HG02981 (cell line): Measurements from ENCODE around the gene SLAMF1.
"Not testable (repeated sequence)": the region's sequence is repeated elsewhere in the genome, so short reads cannot be mapped to it uniquely, and the experiment has no call there.

Source experiments
- ATAC-seq: cut with Tn5 transposase; IDR thresholded peaks from one replicate; pipeline ENCODE4 v1.9.1; 2021; ENCODE audit warnings: mild to moderate bottlenecking, moderate library complexity; ENCODE audit not compliant: unreplicated experiment

Gene SLAMF1

DNA sequence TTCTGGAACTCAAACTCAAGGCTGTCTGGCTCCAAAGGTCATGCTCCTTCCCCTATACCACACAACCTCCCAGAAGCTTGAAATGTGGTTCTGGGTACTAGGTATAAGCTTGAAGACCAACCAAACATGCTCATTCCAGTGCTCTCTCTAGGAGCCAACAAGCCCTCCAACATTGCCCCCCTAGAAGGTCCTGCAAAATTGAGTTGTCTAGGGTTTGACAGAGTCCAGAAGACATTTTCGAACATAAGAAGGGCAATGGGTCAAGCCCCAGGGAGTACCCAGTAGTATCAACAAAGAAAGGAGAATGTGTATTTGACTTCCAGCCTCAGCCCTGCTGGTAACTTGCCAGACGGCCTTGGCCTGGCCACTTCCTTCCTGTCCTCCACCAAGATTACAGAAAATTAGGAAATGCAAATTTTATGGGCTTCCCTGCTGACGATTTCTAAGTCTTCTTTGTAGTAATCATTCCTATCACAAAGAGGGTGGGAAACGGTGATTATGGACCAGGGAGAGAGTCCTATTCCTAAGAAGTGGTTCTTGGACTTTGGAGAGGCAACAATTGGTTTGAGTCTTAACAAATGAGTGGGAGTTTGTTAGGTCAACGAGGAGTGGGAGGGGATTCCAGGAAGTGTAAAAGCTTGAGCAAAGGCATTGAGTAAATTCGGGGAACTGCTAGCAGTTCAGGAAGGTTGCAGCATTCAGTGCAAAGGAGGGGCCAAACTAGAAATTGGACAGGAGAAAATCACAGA lies 18.7 kb upstream of the SLAMF1 start:
- ATAC-seq = no peak

DNA sequence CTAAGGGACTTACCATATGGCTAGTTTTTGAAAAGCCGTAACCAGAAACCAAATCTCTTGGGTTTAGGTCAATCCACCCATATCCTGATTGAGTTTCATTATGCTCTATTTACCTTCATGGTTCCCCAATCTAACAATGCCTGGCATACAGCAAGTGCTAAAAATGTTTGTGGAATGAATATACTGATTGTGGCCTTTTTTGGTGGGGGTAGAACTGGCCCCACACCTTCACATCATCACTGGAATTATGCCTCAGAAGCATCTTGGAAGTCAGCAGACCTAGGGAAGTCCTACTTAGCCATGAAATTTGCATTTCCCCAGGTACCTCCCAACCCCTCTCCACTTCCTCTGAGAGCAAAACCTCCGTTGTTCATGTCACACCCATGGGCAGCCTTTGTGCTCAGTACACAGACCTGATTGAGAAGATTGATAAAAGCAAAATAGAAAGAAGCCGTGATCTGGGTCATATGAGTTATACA lies 17.8 kb upstream of the SLAMF1 start:
- ATAC-seq = peak; percentile 65

DNA sequence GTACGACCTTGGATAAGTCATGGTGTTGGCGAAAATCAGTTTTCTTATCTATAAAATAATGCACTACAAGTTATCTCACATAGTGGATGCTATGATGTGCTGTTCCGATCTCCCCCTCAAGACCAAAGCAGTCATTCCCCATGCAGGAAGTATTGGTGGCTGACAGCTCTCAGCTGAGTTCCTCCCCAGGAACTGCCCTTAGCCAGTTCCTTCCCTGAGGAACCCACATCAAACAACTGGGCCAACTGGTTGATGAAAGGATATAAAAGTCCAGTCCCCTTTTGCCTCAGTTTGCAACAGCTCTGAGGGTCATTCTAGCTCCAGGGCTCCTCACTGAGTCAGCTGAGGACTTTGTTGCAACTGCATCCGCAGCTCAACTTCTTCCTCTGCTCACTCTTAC lies 16.1 kb upstream of the SLAMF1 start:
- ATAC-seq = no peak

DNA sequence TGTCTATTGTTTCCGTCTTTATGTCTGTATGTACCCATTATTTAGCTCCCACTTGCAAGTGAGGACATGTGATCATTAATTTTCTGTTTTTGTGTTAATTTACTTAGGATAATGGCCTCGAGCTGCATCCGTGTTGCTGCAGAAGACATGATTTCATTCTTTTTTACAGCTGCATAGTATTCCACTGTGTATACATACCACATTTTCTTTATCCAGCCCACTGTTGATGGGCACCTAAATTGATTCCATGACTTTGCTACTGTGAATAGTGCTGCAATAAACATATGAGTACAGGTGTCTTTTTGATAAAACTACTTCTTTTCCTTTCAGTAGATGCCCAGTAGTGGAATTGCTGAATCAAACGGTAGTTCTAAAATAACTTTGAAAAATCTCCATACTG lies 12.7 kb upstream of the SLAMF1 start:
- ATAC-seq = no peak

DNA sequence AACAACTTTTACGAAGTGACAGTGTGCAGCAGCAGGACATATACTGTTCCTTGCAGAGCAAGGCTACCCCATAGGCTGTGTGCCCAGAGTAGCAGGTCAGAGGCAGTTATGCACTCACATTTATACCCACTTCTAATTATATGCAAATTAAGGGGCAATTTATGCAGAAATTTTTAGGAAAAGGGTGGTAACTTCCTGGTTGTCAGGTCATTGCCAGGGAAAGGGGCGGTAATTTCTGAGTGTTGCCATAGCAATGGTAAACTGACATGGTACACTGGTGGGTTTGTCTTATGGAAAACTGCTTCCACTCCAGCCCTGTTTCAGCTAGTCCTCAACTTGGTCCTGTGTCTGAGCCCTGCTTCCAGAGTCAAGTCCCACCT lies 12.0 kb upstream of the SLAMF1 start:
- ATAC-seq = no peak

DNA sequence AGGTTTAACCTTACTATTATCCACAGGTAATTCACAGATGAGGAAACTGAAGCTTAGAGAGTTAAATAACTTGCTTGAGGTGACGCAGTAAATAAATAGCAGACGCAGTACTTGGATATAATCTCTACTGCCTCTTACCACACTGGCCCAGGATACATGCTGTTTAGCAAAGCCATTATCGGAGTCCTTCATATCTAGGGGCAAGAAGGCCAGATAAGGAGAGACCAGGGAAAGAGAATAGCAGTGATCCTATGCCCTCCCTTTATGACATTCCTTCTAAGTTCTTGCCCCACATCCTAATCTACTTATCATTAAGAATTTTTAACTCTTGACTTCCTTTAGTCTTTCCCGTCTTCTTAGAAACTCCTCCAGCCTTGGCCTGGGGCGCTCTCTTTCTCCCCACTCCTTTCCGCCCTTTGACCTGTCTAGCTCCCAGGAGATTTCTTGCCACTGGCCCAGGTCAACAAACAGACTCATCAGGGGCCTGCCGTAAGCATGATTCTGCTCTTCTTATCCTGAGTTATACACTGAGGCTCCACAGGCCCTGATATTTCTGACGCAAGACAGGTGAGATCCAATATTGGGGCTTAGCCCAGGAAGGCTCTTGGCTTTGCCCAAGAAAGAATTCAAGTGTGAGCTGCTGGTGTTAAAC lies 11.4 kb upstream of the SLAMF1 start:
- no peak for ATAC-seq

DNA sequence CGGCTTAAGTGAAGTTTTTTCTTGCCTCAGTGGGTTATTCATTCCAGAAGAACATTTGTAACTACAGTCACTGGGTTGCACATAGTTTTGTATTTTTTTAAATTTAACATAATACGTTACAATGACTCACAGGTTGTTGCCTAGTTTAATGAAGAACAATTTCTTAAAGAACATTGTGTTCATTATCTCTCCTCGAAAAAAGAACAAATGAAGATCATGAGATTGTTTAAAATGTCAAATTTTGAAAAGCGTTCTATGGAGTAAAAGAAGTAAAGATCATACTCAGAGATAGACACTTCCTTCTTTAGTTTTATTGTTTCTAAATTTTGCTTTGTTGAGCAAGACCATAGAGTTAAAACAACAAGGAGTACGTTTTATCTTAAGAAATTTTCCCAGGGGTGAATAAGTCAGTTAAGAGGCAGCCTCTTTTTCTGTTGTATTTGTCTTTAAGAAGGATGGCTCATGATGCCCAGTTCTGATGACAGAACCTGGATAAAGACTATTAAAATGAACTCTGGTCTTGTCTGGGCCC lies 10.5 kb upstream of the SLAMF1 start:
- ATAC-seq = no peak

DNA sequence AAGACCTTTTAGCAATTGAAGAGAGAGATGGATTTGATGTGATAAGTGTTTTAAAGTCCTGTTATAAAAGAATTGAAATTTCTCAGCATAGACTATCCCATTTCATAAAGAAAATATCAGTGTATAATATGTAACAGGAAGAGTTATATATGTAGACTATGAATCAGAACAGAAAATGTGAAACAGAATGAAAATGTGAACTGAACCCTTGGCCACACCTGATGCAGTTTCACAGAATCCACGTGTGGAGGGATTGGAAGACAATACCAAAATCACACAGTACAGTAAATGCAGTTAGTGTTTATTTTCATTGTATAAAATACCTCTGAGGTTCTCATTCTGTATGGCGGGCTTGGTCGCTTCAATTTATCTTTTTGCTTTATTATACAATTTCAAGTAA lies 9.9 kb upstream of the SLAMF1 start:
- ATAC-seq = no peak

DNA sequence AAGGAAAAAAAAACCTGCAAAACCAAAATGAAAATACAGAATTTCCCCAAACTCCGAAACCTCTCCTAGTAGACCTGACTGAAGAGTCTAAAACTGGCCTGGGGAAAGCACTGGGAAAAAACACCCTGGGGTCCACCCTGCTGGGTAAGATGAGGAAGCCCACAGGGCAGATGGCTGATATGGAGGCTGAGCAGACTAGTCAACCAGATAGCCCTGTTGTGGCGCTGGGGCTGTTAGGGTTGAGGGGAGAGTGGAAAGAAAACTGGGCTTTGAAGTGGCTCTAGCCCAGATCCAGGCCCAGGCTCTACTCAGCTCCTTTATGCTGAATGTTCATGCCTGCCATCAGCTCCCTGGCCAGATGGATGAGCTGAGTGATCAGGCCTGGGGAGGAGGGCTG lies 6.8 kb upstream of the SLAMF1 start:
- no peak for ATAC-seq

DNA sequence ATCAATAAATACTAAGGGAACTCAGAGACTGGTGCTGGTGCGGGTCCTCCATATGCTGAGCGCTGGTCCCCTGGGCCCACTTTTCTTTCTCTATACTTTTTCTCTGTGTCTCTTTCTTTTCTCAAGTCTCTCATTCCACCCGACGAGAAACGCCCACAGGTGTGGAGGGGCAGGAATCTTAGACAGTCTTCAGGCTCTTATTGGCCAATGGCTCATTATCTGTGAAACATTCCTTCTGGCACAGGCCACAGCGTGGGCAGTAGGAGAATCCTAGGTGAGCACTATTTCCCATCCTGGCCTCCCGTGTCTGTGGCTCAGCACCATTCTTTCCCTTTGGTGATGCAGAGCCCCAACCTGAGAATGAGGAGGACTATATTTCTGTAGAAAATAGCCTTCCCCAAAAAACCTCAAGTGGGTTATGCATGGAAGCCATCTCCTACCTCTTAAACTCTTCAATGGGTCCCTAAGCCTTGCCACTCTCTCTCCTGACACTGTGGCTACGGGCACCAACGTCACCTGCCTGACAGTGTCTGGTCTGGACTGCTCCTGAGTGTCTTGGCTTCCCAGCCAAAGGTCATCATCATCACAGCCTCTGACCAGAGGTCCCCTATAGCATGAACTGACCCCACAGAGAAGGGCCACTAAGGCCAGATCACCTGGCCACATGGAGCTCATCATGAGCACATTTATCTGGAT lies 6.2 kb upstream of the SLAMF1 start:
- ATAC-seq = no peak

DNA sequence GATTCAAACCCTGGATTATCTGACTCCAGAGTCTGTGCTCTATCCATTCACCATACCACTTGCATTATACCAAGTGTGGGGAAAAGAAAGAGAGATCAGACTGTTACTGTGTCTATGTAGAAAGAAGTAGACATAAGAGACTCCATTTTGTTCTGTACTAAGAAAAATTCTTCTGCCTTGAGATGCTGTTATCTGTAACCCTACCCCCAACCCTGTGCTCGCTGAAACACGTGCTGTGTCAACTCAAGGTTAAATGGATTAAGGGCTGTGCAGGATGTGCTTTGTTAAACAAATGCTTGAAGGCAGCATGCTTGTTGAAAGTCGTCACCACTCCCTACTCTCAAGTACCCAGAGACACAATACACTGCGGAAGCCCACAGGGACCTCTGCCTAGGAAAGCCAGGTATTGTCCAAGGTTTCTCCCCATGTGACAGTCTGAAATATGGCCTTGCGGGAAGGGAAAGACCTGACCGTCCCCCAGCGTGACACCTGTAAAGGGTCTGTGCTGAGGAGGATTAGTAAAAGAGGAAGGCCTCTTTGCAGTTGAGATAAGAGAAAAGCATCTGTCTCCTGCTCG lies 5.3 kb upstream of the SLAMF1 start:
- ATAC-seq = not testable (repeated sequence)

DNA sequence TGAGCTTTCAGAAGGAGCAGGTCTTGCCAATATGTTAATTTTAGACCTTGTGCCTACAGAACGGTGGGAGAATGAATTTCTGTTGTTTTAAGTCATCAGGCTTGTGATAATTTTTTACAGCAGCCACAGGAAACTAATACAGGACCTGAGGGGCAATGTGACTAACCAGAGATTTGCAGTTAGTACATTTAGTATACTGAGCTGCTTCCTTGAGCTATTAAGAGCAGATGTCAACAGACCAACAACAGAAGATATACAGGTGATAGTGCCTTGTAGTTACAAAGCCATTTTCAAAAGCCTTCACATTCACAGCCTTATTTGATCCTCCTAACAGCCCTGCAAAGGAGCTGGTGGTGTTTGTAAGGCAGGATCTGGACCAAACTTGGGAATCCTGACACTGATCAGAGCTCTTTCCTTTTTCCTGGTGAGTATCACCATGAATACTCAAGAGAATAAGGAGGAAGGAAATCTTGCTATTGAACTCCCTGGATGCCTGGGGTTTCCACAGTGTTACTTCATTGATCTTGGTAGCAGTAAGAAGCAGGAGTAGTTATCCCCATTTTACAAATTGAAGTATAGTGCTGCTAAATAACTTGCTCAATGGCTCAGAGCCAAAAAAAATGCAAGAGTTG lies 4.7 kb upstream of the SLAMF1 start:
- ATAC-seq = no peak

DNA sequence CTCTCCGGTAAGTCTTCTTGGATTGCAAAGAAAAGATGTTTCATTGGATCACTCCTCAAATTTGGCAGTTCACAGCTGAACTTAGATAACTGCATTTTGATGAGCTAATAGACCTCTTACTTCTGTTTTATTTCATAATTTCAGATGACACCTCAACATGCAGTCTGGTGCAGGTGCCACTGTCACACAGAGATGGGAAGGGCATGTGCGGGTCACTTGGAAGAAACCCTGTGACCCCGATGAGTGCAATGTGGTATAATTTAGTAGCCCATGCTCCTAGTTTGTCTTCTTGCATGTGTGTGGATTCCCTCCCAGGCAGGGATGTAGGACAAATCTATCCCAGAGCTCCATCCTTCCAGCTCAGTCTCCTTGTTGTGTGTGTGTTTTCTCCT lies 481 bp upstream of the SLAMF1 start:
- ATAC-seq = peak; percentile 1

DNA sequence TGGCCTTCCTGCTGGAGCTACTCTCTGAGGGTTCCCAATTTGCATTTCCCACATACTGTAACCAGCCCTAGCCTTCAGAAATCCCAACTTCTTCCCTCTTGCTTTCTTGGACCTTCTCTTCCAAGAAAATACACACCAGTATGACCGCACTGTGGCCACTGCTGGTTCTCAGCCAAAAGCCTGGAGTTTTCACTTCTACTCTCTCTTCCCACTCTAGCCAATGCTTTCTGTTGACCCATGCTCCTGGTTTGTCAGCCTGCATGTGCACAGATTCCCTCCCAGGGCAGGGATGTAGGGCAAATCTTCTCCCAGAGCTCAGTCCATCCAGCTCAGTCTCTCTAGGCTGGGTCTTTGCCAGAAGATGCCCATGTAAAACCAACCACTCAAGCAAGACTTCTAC lies 664 bp downstream of the SLAMF1 start:
- no peak for ATAC-seq

DNA sequence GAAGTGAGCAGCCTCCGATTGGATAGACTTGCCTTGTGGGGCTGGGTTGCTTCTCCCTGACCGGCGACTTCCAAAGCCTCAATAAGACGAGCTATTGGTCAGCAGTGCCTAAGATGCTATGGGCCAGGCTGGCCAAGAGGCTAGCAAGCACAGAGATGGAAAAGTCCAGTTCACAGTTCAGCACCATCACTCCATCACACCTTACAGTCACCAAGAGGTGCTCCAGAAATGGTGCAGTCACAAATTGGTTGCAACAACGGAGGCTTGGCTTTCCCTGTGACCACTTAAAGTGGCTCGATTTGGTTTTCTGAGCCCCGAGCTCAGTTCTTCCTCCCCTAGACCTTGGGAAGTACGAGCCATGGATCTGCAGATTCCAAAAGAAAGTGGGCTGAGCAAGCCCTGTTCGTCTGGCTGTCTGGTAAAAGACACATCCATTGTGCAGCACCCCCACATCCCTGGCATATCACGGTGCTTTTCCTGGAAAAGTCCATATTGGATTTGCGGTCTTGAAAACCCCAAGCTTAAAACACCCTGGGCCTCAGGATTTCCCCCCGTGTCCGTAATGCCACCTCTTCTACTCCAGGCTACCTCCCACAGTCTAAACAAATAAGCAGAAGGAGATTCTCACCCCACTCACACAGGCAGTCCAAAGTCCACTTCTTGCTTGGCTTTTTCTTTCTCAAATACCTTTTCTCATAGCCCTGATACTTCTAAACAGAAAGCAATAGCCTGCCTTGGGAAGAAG lies 1.3 kb downstream of the SLAMF1 start:
- no peak for ATAC-seq

DNA sequence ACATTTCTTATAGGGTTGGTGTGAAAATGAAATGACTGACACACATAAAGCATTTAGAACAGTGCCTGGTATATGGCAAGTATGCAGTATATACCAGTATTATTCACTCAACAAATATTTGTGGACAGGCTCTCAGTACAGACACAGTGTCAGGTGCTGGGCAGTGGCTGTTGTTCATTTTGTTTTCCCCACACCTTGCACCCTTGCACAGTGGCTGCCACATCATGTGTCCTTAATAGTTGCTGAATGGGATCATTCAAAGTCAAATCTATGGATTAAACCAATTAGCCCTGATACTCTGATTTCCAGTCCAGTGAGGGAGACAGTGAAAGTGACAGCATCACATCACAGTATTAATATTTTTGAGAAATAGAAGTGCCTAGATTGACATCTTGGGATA lies 2.4 kb downstream of the SLAMF1 start:
- ATAC-seq = no peak

DNA sequence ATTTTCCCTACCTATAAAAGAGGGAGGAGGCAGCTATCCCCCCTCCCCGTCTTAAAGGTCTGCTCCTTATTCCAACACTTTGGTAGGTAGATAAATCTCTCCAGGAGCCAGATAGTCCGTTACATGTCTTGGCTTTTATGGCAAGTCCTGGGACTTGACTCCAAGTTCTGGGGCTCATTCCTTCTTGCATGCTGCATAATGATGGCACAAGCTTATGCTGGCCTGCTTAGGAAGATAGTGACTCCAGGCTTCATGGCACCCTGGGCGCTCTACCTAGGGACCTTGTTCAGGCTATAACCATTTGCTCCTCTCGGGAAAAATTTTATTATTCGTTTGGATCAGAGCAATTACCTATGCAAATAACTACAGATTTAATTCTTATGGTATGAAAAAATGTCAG lies 3.7 kb downstream of the SLAMF1 start:
- no peak for ATAC-seq

DNA sequence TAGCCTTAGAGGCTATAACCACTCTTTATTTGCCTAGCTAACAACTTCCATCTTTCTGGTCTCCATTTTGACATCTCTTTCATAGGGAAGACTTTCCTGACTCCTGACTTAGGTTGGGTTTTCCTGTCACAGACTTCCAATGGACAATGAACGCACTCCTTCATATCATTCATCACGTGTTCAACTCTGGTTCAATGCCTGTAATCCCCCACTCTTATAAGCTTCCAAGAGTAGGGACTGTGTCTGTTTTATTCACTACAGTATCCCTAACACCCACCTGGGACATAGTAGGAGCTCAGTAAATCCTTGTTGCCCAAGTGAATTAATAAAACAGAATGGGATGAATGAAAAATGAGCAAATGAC lies 4.6 kb downstream of the SLAMF1 start:
- no peak for ATAC-seq

DNA sequence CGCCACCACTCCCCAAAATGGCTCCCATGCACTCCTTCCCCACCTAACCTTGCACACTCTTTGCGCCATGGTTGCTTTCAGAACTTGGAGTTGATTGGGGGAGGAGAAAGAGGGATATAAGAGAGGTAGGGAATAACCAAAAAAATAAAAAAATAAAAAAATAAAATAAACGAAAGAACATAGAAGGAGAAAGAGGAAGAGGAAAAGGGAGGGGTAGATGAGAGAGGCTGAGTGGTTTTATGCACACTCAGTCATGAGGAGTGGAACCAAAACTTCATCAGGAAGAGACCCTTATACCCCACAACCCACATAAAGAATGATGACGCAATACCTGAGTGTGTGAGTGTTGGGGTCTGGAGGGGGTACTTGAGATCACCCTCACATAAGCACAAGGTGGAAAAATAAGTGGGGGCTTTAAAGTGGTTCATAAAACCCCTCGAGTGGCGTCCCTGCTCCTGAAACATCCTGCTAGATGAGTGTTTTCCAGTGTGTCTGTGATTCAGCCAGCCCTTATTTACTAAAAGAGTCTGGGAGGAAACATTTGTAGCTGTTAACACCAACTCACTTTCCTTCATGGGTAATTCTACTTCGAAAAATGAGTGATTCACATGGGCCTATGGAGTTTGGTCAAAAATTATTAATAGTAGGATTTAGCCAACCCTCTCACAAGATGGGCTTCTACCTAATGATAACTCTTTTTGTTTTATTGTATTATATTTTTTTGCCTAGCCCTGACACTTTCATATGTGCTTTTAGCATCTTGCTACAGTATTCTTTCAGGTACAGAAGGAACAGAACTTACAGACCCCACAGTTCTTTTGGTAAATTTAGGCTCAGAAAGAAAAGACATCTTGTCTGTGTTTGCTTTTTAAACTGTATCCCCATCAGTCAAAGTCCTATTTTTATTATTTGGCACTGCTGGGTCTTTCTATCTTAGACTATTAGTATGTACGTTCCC lies 5.2 kb downstream of the SLAMF1 start:
- no peak for ATAC-seq
